GM10266 (cell line): ENCODE results near the gene TAF8.

Source experiments
- DNase-seq: peaks from one replicate; pipeline ENCODE4 v3.0.0; 2012; ENCODE audit errors: extremely low spot score
- TF ChIP-seq, protein P1 (sequence below): IDR thresholded peaks from 2 replicates; pipeline ENCODE4 v1.5.1; 2012; ENCODE audit warnings: mild to moderate bottlenecking, low read depth; ENCODE audit not compliant: control insufficient read depth, insufficient read depth; ENCODE audit errors: missing control alignments

TAF8 gene

DNA sequence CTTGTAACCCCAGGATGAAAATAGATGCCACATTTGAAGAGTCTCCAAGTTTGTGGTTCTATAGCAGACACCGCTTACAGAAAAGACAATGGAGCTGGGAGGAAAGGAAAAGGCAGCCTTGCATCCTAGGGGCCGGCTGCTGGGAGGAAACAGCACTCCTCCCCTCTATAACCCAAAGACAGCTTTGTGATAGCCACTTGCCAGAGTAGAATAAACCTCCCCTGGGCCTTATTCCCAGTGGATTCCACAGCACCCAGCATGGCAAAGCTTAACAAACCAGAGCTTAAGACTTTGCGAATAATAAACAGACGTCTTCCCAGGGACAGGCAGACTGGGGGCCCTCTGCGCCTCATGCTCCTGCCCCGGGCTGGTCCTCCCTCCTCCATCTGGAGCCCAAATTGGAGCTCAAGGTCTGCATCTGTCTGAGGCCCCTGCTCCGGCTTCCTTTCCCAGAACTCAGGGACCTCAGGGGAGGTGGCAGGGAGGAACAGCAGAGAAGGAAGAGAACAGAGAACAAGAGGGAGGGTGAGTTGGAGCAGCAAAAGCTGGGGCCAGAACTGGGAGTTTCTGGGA, 8.8 kb upstream of the TAF8 start:
- DNase-seq, result no peak
- TF ChIP-seq, protein P1, sequence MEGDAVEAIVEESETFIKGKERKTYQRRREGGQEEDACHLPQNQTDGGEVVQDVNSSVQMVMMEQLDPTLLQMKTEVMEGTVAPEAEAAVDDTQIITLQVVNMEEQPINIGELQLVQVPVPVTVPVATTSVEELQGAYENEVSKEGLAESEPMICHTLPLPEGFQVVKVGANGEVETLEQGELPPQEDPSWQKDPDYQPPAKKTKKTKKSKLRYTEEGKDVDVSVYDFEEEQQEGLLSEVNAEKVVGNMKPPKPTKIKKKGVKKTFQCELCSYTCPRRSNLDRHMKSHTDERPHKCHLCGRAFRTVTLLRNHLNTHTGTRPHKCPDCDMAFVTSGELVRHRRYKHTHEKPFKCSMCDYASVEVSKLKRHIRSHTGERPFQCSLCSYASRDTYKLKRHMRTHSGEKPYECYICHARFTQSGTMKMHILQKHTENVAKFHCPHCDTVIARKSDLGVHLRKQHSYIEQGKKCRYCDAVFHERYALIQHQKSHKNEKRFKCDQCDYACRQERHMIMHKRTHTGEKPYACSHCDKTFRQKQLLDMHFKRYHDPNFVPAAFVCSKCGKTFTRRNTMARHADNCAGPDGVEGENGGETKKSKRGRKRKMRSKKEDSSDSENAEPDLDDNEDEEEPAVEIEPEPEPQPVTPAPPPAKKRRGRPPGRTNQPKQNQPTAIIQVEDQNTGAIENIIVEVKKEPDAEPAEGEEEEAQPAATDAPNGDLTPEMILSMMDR, result no peak

DNA sequence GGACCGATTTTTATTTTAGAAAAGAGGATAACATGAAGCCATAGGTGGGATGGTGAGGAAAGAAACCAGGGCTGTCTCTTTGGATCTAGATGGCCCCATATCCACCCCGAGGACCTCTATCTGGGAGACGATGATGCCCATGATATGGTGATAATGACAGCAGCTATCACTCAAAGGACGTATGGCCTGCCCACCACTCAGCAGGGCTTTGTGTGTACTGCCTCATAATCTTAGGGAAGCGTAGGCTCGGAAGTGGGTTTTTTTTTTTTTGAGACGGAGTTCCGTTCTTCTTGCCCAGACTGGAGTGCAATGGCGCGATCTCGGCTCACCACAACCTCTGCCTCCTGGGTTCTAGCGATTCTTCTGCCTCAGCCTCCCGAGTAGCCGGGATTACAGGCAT, 8.2 kb upstream of the TAF8 start:
- TF ChIP-seq, protein P1, result no peak
- DNase-seq, result no peak

DNA sequence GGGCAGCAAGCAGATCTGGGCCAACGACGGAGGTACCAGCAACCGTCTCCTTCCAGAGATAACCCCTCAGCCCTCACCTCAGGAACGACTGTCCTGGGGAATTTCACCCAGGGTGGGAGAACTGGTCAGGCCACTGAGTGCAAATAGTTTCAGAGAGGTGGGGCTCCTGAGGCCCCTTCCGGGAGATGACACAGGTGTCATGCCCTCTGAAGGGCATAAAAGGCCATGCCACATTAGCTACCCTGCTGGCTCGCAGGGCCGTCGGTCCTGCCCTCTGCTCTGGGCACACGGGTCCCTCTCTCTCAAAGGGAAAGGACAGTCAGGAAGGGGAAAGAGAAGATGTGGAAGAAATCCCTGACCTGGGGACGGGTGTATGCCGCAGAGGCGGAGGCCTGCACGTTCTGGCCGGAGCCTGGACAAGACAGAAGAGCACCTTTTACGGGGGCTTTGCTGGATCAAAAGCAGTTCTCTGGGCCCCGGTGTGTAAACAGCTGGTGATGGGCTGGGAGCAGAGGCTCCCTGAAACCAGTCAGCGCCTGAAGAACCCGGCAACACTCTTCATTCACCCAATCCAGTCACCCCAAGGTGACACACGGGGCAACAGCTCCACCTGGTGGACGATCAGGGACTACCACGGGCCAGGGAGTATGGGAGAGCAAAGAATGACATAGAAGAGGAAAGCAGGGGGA, 6.4 kb upstream of the TAF8 start:
- TF ChIP-seq, protein P1, result peak; percentile 98
- DNase-seq, result peak; percentile 85

DNA sequence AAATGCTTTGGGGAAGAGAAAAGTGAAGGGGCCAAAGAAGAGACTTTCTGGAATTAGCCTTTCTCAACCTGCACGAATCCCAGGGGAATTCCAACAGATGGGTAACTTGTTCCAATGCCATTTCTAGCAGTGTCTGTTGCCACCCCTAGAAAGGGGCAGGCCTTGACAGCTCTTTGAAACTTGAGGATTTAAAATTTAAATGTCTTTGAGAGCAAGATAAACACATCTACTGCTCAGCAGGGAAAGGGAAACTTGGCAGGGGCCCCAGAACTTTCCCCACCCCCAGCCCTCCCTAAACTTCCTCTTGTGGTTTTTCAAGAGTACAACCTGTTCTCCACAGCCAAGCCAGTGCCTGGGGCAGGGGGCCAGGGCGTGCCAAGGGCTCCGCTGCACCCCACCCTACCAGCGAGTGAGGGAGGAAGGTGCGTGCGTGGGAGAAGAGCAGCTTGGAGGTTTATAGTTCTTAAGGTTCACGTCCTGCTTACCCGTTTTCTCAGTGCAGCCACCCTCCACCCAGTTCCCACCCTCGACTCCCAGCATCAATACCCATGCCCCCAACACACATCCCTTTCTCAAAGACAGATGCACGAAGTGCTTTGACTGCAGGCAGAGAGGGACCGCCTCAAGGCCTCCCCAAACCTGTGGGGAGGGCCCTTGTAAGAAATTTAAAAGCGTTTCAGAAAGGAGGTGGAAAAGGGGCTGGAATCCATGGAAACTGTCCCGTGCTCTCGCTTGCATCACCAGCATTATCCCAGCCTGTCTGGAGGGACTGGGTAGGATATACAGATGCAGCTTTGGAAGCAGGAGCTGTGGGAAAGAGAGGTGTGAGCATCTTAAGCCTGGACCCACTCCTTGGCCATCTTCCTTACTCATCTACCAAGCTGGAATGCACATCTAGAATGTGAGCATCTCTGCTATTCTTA, 4.5 kb upstream of the TAF8 start:
- no peak for DNase-seq
- TF ChIP-seq, protein P1, result no peak

DNA sequence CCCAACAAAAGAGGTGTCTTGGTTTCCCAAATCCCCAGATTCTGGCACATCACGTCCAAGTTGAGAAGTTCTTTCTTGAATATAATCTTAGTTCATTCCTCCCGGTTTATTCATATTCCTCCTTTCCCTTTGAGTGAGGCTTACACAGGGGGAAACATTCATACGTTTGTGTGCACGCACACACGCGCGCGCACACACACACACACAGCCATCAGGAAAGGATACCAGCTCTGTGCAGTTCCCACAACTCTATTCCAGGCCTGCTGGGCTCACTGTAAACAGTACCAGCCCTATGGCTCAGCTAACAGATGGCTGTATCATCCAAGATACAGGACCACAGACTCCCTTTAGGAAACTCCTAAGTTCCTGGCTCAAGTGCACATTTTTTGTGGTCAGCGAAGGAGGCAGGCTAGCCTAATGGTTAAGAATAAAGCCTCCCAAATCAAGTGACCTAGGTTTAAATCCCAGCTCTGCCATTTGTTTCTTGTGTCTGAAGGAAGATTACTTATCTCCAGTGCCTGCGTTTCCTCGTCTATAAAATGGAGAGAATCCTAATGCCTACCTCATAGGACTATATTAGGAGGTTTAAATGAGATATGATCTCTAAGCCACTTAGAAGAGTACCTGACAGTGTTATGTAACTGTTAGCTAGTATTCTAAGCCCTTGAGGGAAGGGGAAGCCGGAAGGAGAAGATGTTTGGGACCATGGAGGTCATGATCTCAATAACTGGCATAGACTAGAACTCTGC, 3.7 kb upstream of the TAF8 start:
- TF ChIP-seq, protein P1, result no peak
- no peak for DNase-seq

DNA sequence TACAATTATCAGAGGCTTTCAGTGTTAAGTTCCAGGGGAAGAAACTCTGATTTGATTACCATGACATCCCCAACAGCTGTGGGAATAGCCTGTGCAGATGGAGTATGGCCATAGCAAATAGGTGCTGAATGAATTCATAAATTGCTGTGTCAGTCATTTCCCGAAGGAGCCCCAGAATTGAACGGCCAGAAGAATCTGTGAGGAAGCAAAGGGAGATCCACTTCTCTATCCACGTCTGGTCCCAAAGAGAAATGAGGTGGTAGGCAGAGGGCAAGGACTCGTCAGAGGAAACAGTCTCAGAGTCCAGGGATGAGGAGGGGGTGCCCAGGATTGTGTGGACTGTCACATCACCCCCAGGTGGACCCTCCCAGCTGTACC, 3.1 kb upstream of the TAF8 start:
- TF ChIP-seq, protein P1, result no peak
- DNase-seq, result no peak
